ENCODE results near the gene PCDHGB1.
"Not testable (repeated sequence)": the region's sequence is repeated elsewhere in the genome, so short reads cannot be mapped to it uniquely, and the experiment has no call there.

The PCDHGB1 gene

GRCh38 chr5:141351591-141351990 is 1.7 kb downstream of the PCDHGB1 start:
- DNase-seq: no peak

GRCh38 chr5:141354900-141355469 is 5.1 kb downstream of the PCDHGB1 start, which contains the start of gene PCDHGA4:
TSS of gene PCDHGA4 (plus strand) at chr5:141355021. CDS start at chr5:141355108, 87 bp downstream.
- no peak for DNase-seq

GRCh38 chr5:141355641-141356040 is 5.7 kb downstream of the PCDHGB1 start:
- DNase-seq: no peak

GRCh38 chr5:141356133-141356532 is 6.2 kb downstream of the PCDHGB1 start:
- DNase-seq: no peak

- DNase-seq: no peak
Observed at GRCh38 chr5:141356950-141357349, 7.1 kb downstream of the PCDHGB1 start.

- DNase-seq: no peak
Observed at GRCh38 chr5:141359790-141360426, 10.0 kb downstream of the PCDHGB1 start, which contains the start of gene PCDHGB2. TSS of gene PCDHGB2 (plus strand) at chr5:141359994. CDS start at chr5:141360136, 142 bp downstream.

GRCh38 chr5:141360685-141361084 is 10.8 kb downstream of the PCDHGB1 start:
- no peak for DNase-seq

- no peak for DNase-seq
Observed at GRCh38 chr5:141362719-141363118, 12.8 kb downstream of the PCDHGB1 start.

GRCh38 chr5:141363952-141364660 is 14.2 kb downstream of the PCDHGB1 start, which contains the start of gene PCDHGA5:
TSS of gene PCDHGA5 (plus strand) at chr5:141364162. CDS start at chr5:141364331, 169 bp downstream.
- no peak for DNase-seq

- no peak for DNase-seq
Observed at GRCh38 chr5:141366016-141366896, 16.4 kb downstream of the PCDHGB1 start.

GRCh38 chr5:141369994-141370848 is 20.3 kb downstream of the PCDHGB1 start, which contains the start of gene PCDHGB3:
TSS of gene PCDHGB3 (plus strand) at chr5:141370242. CDS start at chr5:141370395, 153 bp downstream.
- DNase-seq: peak; percentile 7 to 14

- no peak for DNase-seq
Observed at GRCh38 chr5:141371572-141372475, 21.9 kb downstream of the PCDHGB1 start.

GRCh38 chr5:141373673-141374317 is 23.9 kb downstream of the PCDHGB1 start, which contains the start of gene PCDHGA6:
TSS of gene PCDHGA6 (plus strand) at chr5:141373891. CDS start at chr5:141374084, 193 bp downstream.
- no peak for DNase-seq

GRCh38 chr5:141374627-141375026 is 24.7 kb downstream of the PCDHGB1 start:
- DNase-seq: no peak

- DNase-seq: not testable (repeated sequence)
Observed at GRCh38 chr5:141375444-141376155, 25.7 kb downstream of the PCDHGB1 start.

GRCh38 chr5:141382469-141383294 is 32.8 kb downstream of the PCDHGB1 start, which contains the start of gene PCDHGA7:
TSS of gene PCDHGA7 (plus strand) at chr5:141382742. CDS start at chr5:141382900, 158 bp downstream.
- no peak for DNase-seq

GRCh38 chr5:141383345-141383744 is 33.4 kb downstream of the PCDHGB1 start:
- no peak for DNase-seq

Data from activated CD4-positive, alpha-beta T cell treated with anti-CD3 and anti-CD28 coated beads for 4 hours (primary cell).